Neuronal stem cell (in vitro differentiated cells): ENCODE data around the gene S100A6.

Experiments
- DNase-seq: peaks from one replicate; pipeline ENCODE4 v3.0.0-alpha.2; 2013; ENCODE audit warnings: low spot score
- H2AFZ ChIP-seq: one replicate; pipeline ENCODE4 v1.6.1; 2013; ENCODE audit warnings: mild to moderate bottlenecking, low read length, inconsistent platforms
- H2AK5ac ChIP-seq: 2 replicates; pipeline ENCODE4 v1.6.1; 2013; ENCODE audit warnings: low read depth, mild to moderate bottlenecking, inconsistent platforms, low read length, moderate library complexity, mixed read lengths
- H2BK120ac ChIP-seq: 2 replicates; pipeline ENCODE4 v1.6.1; 2013; ENCODE audit warnings: low read depth, mild to moderate bottlenecking, inconsistent platforms, low read length, moderate library complexity, mixed read lengths
- H2BK12ac ChIP-seq: one replicate; pipeline ENCODE4 v1.6.1; 2013; ENCODE audit warnings: low read length, inconsistent platforms
- H2BK15ac ChIP-seq: 2 replicates; pipeline ENCODE4 v1.6.1; 2013; ENCODE audit warnings: mild to moderate bottlenecking, low read length, inconsistent platforms, mixed read lengths
- H2BK5ac ChIP-seq: one replicate; pipeline ENCODE4 v1.6.1; 2013; ENCODE audit warnings: inconsistent platforms, mild to moderate bottlenecking, low read length, moderate library complexity
- H3K14ac ChIP-seq: one replicate; pipeline ENCODE4 v1.6.1; 2013; ENCODE audit warnings: low read length, inconsistent platforms
- H3K18ac ChIP-seq: 2 replicates; pipeline ENCODE4 v1.6.1; 2013; ENCODE audit warnings: low read length, inconsistent platforms
- H3K23ac ChIP-seq: 2 replicates; pipeline ENCODE4 v1.6.1; 2013; ENCODE audit warnings: low read depth, mild to moderate bottlenecking, mixed read lengths, low read length, inconsistent platforms; ENCODE audit not compliant: poor library complexity
- H3K27ac ChIP-seq: replicated peaks from 3 replicates; pipeline ENCODE4 v1.5.1; 2013; ENCODE audit warnings: low read length, inconsistent platforms
- H3K27me3 ChIP-seq, 3 experiments: 2 replicates each; pipeline ENCODE4 v1.6.1; 2013; ENCODE audit warnings: low read length in 3 of 3, mild to moderate bottlenecking in 2 of 3, inconsistent platforms in 1 of 3, low read depth in 1 of 3, mixed read lengths in 1 of 3, moderate library complexity in 1 of 3; ENCODE audit not compliant: control insufficient read depth in 3 of 3, insufficient read depth in 3 of 3
- H3K36me3 ChIP-seq, 2 donors: replicated peaks in 1 of 2; 2 replicates each; pipeline ENCODE4 v1.6.1; 2013; ENCODE audit warnings: low read length in 2 of 2; ENCODE audit not compliant: control insufficient read depth in 2 of 2, insufficient read depth in 2 of 2
- H3K4ac ChIP-seq: 2 replicates; pipeline ENCODE4 v1.6.1; 2013; ENCODE audit warnings: inconsistent platforms, mild to moderate bottlenecking, low read length, moderate library complexity
- H3K4me1 ChIP-seq, 2 donors: 1 replicate in 1 of 2; 2 replicates in 1 of 2; pipeline ENCODE4 v1.6.1; 2013; ENCODE audit warnings: low read length in 2 of 2, low read depth in 1 of 2; ENCODE audit not compliant: control insufficient read depth in 2 of 2, insufficient read depth in 1 of 2
- H3K4me2 ChIP-seq: one replicate; pipeline ENCODE4 v1.6.1; 2013; ENCODE audit warnings: mild to moderate bottlenecking, low read length, inconsistent platforms; ENCODE audit not compliant: insufficient read depth, poor library complexity, severe bottlenecking
- H3K4me3 ChIP-seq, 2 donors: 2 replicates each; pipeline ENCODE4 v1.5.1; 2013; ENCODE audit warnings: low read length in 2 of 2, mild to moderate bottlenecking in 2 of 2, inconsistent platforms in 1 of 2, moderate library complexity in 1 of 2
- H3K79me1 ChIP-seq: one replicate; pipeline ENCODE4 v1.6.1; 2013; ENCODE audit warnings: low read depth, mild to moderate bottlenecking, inconsistent platforms, low read length, moderate library complexity
- H3K9ac ChIP-seq: one replicate; pipeline ENCODE4 v1.6.1; 2013; ENCODE audit warnings: mild to moderate bottlenecking, low read depth, low read length, inconsistent platforms; ENCODE audit not compliant: poor library complexity
- H3K9me3 ChIP-seq, 2 donors: replicated peaks in 1 of 2; 2 replicates each; pipeline versions ENCODE3 to v1.6.1; 2013; ENCODE audit warnings: low read length in 2 of 2, mild to moderate bottlenecking in 2 of 2, inconsistent platforms in 1 of 2, low read depth in 1 of 2, mixed read lengths in 1 of 2, moderate library complexity in 1 of 2; ENCODE audit not compliant: control insufficient read depth in 2 of 2, insufficient read depth in 1 of 2
- H4K8ac ChIP-seq: one replicate; pipeline ENCODE4 v1.6.1; 2013; ENCODE audit warnings: low read depth, mild to moderate bottlenecking, inconsistent platforms, low read length, moderate library complexity
- H4K91ac ChIP-seq: one replicate; pipeline ENCODE4 v1.6.1; 2013; ENCODE audit warnings: low read length, low read depth, mild to moderate bottlenecking, inconsistent platforms; ENCODE audit not compliant: poor library complexity
- WGBS, 2 donors: extraction: QIAGEN DNeasy Blood & Tissue Kit; methylation state at CpG; one replicate each; pipeline ENCODE4 v1.1.7; 2013; ENCODE audit warnings: missing lambda C conversion rate in 2 of 2, mixed read lengths in 1 of 2; ENCODE audit not compliant: insufficient read length in 2 of 2, insufficient replicate concordance in 1 of 2; ENCODE audit errors: extremely low coverage in 2 of 2; 5-methylcytosine and 5-hydroxymethylcytosine counted together

The S100A6 gene

DNA sequence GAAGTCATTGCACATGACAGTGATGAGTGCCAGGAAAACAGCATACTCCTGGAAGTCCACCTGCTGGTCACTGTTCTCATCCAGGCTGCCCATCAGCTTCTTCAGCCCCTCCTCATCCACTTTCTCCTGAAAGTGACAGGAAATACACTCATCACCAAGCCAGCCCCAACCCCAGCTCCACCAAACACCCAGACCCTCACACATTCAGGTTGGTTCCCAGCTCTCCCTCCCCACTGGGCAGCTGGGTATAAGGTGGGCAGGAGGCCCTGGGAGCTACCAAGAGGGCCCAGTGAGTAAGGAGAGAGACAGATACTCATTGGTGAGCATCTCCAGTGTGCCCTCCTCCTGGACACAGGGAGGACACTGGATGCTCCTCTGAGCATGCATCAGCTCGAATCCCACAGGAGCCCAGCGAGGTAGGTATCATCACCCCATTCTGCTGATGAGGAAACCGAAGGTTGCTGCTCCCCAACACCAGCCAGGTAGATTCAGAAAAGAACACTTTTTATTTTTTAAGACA is 25.7 kb upstream of the S100A6 start:
- Histone ChIP-seq H3K4ac (no peak overlapping the region), H3K9me3 (no peaks in the 10 kb centered on the region), H3K4me2 (no peak overlapping the region), H2BK5ac (no peak overlapping the region), H3K9ac (no peak overlapping the region), H4K8ac (no peak overlapping the region), H3K79me1 (no peaks in the 10 kb centered on the region), H2BK12ac (no peak overlapping the region), H2AK5ac (peak overlapping the region; percentile 68), H3K27ac (no peak overlapping the region), H3K14ac (no peak overlapping the region), H2BK120ac (peak overlapping the region; percentile 35), H4K91ac (no peak overlapping the region), H3K18ac (peak overlapping the region; percentile 46), H2AFZ (no peak overlapping the region), H3K4me3 (no peak overlapping the region), H3K23ac (no peak overlapping the region), H3K36me3 (no peaks in the 10 kb centered on the region), H3K27me3 (peaks cover 0 to 3% (median 0%) of the 10 kb centered on the region in 3 experiments), H3K4me1 (peaks cover 6 to 8% of the 10 kb centered on the region in 2 donors), H2BK15ac (peak overlapping the region; percentile 38)
- DNase-seq, result no peak
- no CpG with 5 or more reads among the region's 3 CpGs for WGBS, 2 donors

DNA sequence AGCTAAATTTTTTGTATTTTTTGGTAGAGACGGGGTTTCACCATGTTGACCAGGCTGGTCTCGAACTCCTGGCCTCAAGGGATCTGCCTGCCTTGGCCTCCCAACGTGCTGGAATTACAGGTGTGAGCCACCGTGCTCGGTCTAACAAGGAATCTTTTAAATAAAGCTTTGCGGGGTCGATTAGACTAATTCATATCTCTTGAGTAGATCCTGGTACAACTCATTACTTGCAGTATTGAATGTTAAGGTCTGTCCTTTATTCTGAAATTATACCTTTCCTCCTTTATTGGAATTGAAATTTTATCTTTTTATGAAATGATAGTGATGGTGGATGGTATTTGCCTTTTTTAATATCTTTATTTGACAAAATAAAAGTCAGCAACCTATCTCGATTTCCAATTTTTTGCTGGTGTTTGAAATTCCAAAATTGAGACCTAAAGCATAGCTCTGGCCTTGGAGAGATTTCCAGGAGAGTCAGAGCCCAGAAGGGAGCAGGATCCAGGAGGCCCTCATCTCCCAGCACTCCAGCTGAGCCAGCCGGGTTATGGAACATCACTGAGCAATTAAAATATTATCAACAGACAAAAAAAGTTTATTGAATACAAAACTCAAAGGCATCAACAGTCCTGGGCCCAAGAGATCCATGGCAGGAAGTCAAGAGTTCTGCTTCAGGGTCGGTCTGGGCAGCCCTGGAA is 25.1 kb upstream of the S100A6 start:
- Histone ChIP-seq H4K8ac (no peak overlapping the region), H3K9me3 (no peaks in the 10 kb centered on the region), H2BK120ac (no peak overlapping the region), H2AK5ac (peak overlapping the region; percentile 68), H2BK12ac (no peak overlapping the region), H2AFZ (no peak overlapping the region), H2BK5ac (no peak overlapping the region), H3K4me2 (no peak overlapping the region), H3K9ac (no peak overlapping the region), H3K23ac (no peak overlapping the region), H2BK15ac (no peak overlapping the region), H4K91ac (no peak overlapping the region), H3K36me3 (no peaks in the 10 kb centered on the region), H3K79me1 (no peaks in the 10 kb centered on the region), H3K27ac (no peak overlapping the region), H3K4me1 (peaks cover 2 to 4% of the 10 kb centered on the region in 2 donors), H3K4ac (no peak overlapping the region), H3K4me3 (no peak overlapping the region), H3K27me3 (peaks cover 0 to 3% (median 0%) of the 10 kb centered on the region in 3 experiments), H3K14ac (no peak overlapping the region), H3K18ac (no peak overlapping the region)
- DNase-seq, result no peak
- no CpG with 5 or more reads among the region's 10 CpGs for WGBS, 2 donors

DNA sequence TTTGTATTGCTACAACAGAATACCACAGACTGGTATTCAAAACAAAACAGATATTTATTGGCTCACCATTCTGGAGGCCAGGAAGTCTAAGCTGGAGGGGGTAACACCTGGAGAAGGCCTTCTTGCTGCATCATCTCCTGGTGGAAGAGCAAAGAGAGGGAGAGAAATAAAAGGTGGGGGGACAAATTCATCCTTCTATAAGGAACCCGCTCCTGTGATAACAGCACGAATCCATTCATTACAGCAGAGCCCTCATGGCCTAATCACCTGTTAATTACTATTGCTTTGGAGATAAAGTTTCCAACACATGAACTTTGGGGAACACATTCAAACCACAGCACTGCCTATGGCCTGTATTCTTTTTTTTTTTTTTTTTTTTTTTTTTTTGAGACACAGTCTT is 24.4 kb upstream of the S100A6 start:
- H3K14ac ChIP-seq, result no peak overlapping the region
- WGBS, 2 donors, result no CpG with 5 or more reads among the region's 2 CpGs
- no peaks in the 10 kb centered on the region for H3K36me3 ChIP-seq
- H2BK120ac ChIP-seq, result no peak overlapping the region
- H3K4me1 ChIP-seq, result no peaks in the 10 kb centered on the region
- no peak overlapping the region for H2AFZ ChIP-seq
- H3K18ac ChIP-seq, result no peak overlapping the region
- H4K8ac ChIP-seq, result no peak overlapping the region
- H3K9me3 ChIP-seq, result no peaks in the 10 kb centered on the region
- no peak overlapping the region for H4K91ac ChIP-seq
- H3K27ac ChIP-seq, result no peak overlapping the region
- DNase-seq, result no peak
- no peak overlapping the region for H3K4me2 ChIP-seq
- no peak overlapping the region for H3K4me3 ChIP-seq
- H2AK5ac ChIP-seq, result no peak overlapping the region
- H3K27me3 ChIP-seq, result peaks cover 0 to 3% (median 0%) of the 10 kb centered on the region in 3 experiments
- H3K4ac ChIP-seq, result no peak overlapping the region
- H3K9ac ChIP-seq, result no peak overlapping the region
- H2BK12ac ChIP-seq, result no peak overlapping the region
- no peak overlapping the region for H2BK15ac ChIP-seq
- H3K79me1 ChIP-seq, result no peaks in the 10 kb centered on the region
- H2BK5ac ChIP-seq, result no peak overlapping the region
- H3K23ac ChIP-seq, result no peak overlapping the region

DNA sequence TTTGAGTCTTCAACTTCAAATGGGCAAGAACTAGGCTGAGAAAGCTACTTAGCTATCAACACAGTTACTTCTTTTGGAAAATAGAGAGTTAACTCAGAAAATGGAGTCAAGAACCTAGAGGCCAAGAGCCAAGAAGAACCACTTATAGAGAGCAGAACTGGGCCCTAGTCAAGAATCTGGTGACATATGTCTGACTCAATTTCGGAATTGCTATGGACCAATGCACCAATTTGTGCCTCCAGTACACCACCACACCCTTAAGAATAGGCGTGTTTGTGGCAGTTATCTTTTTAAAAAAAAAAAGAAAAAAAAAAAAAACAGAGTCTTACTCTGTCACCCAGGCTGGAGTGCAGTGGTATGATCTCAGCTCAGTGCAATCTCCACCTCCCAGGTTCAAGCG is 22.1 kb upstream of the S100A6 start:
- no peak overlapping the region for H3K23ac ChIP-seq
- no peaks in the 10 kb centered on the region for H3K79me1 ChIP-seq
- no peaks in the 10 kb centered on the region for H3K36me3 ChIP-seq
- H3K27ac ChIP-seq, result no peak overlapping the region
- H3K27me3 ChIP-seq, result peaks cover 0 to 5% (median 0%) of the 10 kb centered on the region in 3 experiments
- WGBS, 2 donors, result no CpG with 5 or more reads among the region's 3 CpGs
- peaks cover 0 to 5% of the 10 kb centered on the region in 2 donors for H3K4me1 ChIP-seq
- H3K18ac ChIP-seq, result no peak overlapping the region
- no peak overlapping the region for H2BK12ac ChIP-seq
- H4K91ac ChIP-seq, result no peak overlapping the region
- H3K4ac ChIP-seq, result no peak overlapping the region
- no peak overlapping the region for H3K4me3 ChIP-seq
- no peak overlapping the region for H2BK120ac ChIP-seq
- H4K8ac ChIP-seq, result no peak overlapping the region
- no peaks in the 10 kb centered on the region for H3K9me3 ChIP-seq
- no peak for DNase-seq
- no peak overlapping the region for H2AFZ ChIP-seq
- H2BK5ac ChIP-seq, result no peak overlapping the region
- H3K9ac ChIP-seq, result no peak overlapping the region
- H2BK15ac ChIP-seq, result no peak overlapping the region
- H3K4me2 ChIP-seq, result no peak overlapping the region
- no peak overlapping the region for H2AK5ac ChIP-seq
- no peak overlapping the region for H3K14ac ChIP-seq
